NT2/D1 (cell line): ENCODE data around the gene HOXB8.

Source experiments
- SUZ12 ChIP-seq: IDR thresholded peaks from 2 replicates; pipeline ENCODE4 v1.6.1; 2011; ENCODE audit not compliant: insufficient read length, insufficient read depth; ENCODE audit errors: extremely low read depth
- YY1 ChIP-seq: IDR thresholded peaks from 2 replicates; pipeline ENCODE4 v1.6.1; 2011; ENCODE audit not compliant: insufficient read length, insufficient read depth
- ZNF274 ChIP-seq: IDR thresholded peaks from 2 replicates; pipeline ENCODE4 v1.6.1; 2011; ENCODE audit warnings: mild to moderate bottlenecking, low read depth, low read length

DNA sequence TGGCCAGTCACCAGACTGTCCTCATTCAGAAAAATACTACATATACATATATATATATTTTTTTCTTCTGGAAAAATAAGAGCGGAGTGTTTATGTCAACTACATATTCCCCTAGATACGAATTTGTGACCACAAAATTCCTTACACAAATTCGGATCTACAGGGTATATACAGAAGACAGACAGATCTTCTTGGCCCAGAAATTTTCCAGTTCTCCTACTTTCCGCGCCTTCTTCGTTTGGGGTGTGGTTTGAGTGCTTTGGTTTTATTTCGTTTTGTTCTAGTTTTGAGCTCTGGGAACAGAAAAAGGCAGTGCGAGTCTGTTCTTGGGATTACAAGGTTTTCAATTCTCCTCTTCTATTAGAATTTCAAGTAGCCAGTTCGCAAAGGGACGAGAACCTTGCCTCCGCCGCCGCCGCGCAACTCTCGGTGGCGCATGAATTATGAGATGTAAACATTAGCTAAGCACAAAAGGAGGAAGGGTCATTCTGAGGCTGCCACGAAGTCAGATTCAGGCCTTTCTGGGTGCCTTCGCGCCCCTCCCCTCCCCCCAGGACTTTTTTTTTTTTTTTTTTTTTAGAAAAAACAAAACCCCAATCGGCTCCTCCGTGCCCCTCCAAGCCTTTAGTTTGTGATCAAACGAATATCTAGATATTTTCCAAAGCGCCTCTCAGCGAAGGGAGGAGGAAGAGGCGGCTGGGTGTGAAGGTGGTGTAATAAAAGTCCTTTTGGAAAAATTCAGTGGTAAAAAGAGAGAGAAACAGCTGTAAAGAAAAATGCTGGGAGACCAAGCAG is 35.1 kb downstream of the HOXB8 start:
- TF ChIP-seq SUZ12 (no peak), ZNF274 (no peak), YY1 (no peak)
